Measurements from ENCODE around the gene CTNNBL1. TPM values are rescaled to one million over a fixed set of nuclear protein-coding genes. Genes with fewer than 3 reads are reported as not detected.

Gene CTNNBL1
- total RNA-seq, 2 donors from 2014 or later, result 29.9 to 39.9 TPM

DNA sequence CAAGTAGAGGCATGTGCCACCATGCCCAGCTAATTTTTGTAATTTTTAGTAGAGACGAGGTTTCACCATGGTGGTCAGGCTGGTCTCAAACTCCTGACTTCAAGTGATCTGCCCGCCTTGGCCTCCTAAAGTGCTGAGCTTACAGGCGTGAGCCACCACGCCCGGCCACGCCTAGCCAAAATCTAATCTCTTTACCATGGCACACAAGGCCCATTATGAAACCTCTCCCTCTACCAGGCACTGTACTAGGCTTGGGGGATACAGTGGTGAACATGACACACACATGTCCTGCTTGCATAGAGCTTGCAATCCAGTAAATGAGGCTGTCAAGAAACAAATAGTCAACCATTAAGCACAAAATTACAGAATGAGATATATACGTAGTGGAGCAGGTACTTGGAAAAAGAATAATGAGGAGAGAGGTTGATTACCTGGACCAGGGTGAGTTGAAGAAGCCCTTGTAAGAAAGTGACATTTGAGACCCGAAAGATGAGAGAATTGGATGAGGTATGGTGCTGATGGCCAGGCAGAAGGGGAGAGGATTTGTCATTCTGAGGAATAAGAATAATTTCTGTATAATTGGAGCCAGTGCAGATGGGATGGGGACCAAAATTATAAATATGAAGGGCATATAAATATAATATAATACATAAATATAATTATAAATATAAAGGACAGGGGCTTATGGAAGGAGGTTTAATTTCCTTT lies 1.2 kb upstream of the CTNNBL1 start:
- DNase-seq (ENCODE audit: low spot score), result no peak
- Histone ChIP-seq H3K27me3 (no peaks in the 10 kb centered on the region), H3K4me3 (no peak overlapping the region), H3K36me3 (no peaks in the 10 kb centered on the region), H3K27ac (no peak overlapping the region), H3K4me1 (peaks cover 0 to 18% of the 10 kb centered on the region in 2 donors), H3K9me3 (no peaks in the 10 kb centered on the region)
- TF ChIP-seq, protein P1, sequence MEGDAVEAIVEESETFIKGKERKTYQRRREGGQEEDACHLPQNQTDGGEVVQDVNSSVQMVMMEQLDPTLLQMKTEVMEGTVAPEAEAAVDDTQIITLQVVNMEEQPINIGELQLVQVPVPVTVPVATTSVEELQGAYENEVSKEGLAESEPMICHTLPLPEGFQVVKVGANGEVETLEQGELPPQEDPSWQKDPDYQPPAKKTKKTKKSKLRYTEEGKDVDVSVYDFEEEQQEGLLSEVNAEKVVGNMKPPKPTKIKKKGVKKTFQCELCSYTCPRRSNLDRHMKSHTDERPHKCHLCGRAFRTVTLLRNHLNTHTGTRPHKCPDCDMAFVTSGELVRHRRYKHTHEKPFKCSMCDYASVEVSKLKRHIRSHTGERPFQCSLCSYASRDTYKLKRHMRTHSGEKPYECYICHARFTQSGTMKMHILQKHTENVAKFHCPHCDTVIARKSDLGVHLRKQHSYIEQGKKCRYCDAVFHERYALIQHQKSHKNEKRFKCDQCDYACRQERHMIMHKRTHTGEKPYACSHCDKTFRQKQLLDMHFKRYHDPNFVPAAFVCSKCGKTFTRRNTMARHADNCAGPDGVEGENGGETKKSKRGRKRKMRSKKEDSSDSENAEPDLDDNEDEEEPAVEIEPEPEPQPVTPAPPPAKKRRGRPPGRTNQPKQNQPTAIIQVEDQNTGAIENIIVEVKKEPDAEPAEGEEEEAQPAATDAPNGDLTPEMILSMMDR (IDR thresholded peaks at IDR 0.05), result no peak

- H3K4me1 ChIP-seq, result peaks cover 0 to 18% of the 10 kb centered on the region in 2 donors
- DNase-seq (ENCODE audit: low spot score), result no peak
- H3K27ac ChIP-seq, result peak overlapping the region in 1 of 2 donors; percentile 62
- no peaks in the 10 kb centered on the region for H3K9me3 ChIP-seq
- TF ChIP-seq, protein P1 (IDR thresholded peaks at IDR 0.05), result no peak
- H3K4me3 ChIP-seq, result peak overlapping the region; percentile 75 to 90
- H3K27me3 ChIP-seq, result no peaks in the 10 kb centered on the region
- H3K36me3 ChIP-seq, result no peaks in the 10 kb centered on the region
Observed at GRCh38 chr20:37693242-37693634, 592 bp upstream of the CTNNBL1 start.

- Histone ChIP-seq H3K4me3 (no peak overlapping the region), H3K4me1 (peaks cover 0 to 35% of the 10 kb centered on the region in 2 donors), H3K27ac (no peak overlapping the region), H3K27me3 (no peaks in the 10 kb centered on the region), H3K9me3 (no peaks in the 10 kb centered on the region), H3K36me3 (no peaks in the 10 kb centered on the region)
- TF ChIP-seq, protein P1 (IDR thresholded peaks at IDR 0.05), result no peak
- no peak for DNase-seq (ENCODE audit: low spot score)
Observed at GRCh38 chr20:37695684-37696342, 2.0 kb downstream of the CTNNBL1 start.

GRCh38 chr20:37697314-37697713 lies 3.5 kb downstream of the CTNNBL1 start:
- H3K27ac ChIP-seq, result no peak overlapping the region
- no peaks in the 10 kb centered on the region for H3K27me3 ChIP-seq
- H3K4me3 ChIP-seq, result no peak overlapping the region
- H3K36me3 ChIP-seq, result no peaks in the 10 kb centered on the region
- DNase-seq (ENCODE audit: low spot score), result no peak
- H3K9me3 ChIP-seq, result no peaks in the 10 kb centered on the region
- peaks cover 0 to 39% of the 10 kb centered on the region in 2 donors for H3K4me1 ChIP-seq
- TF ChIP-seq, protein P1 (IDR thresholded peaks at IDR 0.05), result no peak

- no peaks in the 10 kb centered on the region for H3K27me3 ChIP-seq
- H3K27ac ChIP-seq, result peak overlapping the region; percentile 37 to 80
- no peak for DNase-seq (ENCODE audit: low spot score)
- H3K9me3 ChIP-seq, result no peaks in the 10 kb centered on the region
- H3K4me3 ChIP-seq, result no peak overlapping the region
- H3K36me3 ChIP-seq, result no peaks in the 10 kb centered on the region
- peaks cover 0 to 39% of the 10 kb centered on the region in 2 donors for H3K4me1 ChIP-seq
- TF ChIP-seq, protein P1 (IDR thresholded peaks at IDR 0.05), result no peak
Observed at GRCh38 chr20:37699202-37699601, 5.4 kb downstream of the CTNNBL1 start.

Data from right atrium auricular region (tissue), 2 donors.